ENCODE measurements around the gene TRPM1.

Gene TRPM1

GRCh38 chr15:31062911-31063310 is 38.6 kb downstream of the TRPM1 start:
- Mint-ChIP-seq H3K4me1 (no peaks in the 10 kb centered on the region), H3K27me3 (peaks cover 32% of the 10 kb centered on the region), H3K4me3 (no peak overlapping the region), H3K27ac (no peak overlapping the region), H3K9me3 (no peaks in the 10 kb centered on the region), H3K36me3 (no peaks in the 10 kb centered on the region)
- no peak for DNase-seq
- CTCF ChIA-PET, result no interaction called here

GRCh38 chr15:31062310-31062847 is 39.1 kb downstream of the TRPM1 start:
- no peaks in the 10 kb centered on the region for H3K4me1 Mint-ChIP-seq
- H3K27me3 Mint-ChIP-seq, result peaks cover 33% of the 10 kb centered on the region
- H3K27ac Mint-ChIP-seq, result no peak overlapping the region
- no peaks in the 10 kb centered on the region for H3K36me3 Mint-ChIP-seq
- DNase-seq, result no peak
- H3K9me3 Mint-ChIP-seq, result no peaks in the 10 kb centered on the region
- H3K4me3 Mint-ChIP-seq, result no peak overlapping the region
- CTCF ChIA-PET, result no interaction called here

- CTCF ChIA-PET, result no interaction called here
- no peaks in the 10 kb centered on the region for H3K9me3 Mint-ChIP-seq
- H3K27me3 Mint-ChIP-seq, result peaks cover 49% of the 10 kb centered on the region
- no peak overlapping the region for H3K4me3 Mint-ChIP-seq
- H3K27ac Mint-ChIP-seq, result no peak overlapping the region
- no peaks in the 10 kb centered on the region for H3K36me3 Mint-ChIP-seq
- DNase-seq, result no peak
- no peaks in the 10 kb centered on the region for H3K4me1 Mint-ChIP-seq
Observed at GRCh38 chr15:31060429-31061140, 40.9 kb downstream of the TRPM1 start.

- Mint-ChIP-seq H3K27ac (no peak overlapping the region), H3K36me3 (no peaks in the 10 kb centered on the region), H3K4me3 (no peak overlapping the region), H3K4me1 (no peaks in the 10 kb centered on the region), H3K27me3 (peaks cover 46% of the 10 kb centered on the region), H3K9me3 (no peaks in the 10 kb centered on the region)
- no peak for DNase-seq
- CTCF ChIA-PET, result no interaction called here
Observed at GRCh38 chr15:31058236-31058962, 43.1 kb downstream of the TRPM1 start.

- H3K4me1 Mint-ChIP-seq, result peaks cover 7% of the 10 kb centered on the region
- H3K27ac Mint-ChIP-seq, result peak overlapping the region; percentile 5
- CTCF ChIA-PET, result no interaction called here
- no peaks in the 10 kb centered on the region for H3K9me3 Mint-ChIP-seq
- no peaks in the 10 kb centered on the region for H3K36me3 Mint-ChIP-seq
- DNase-seq, result no peak
- no peak overlapping the region for H3K4me3 Mint-ChIP-seq
- peaks cover 34% of the 10 kb centered on the region for H3K27me3 Mint-ChIP-seq
Observed at GRCh38 chr15:31051496-31052080, 49.9 kb downstream of the TRPM1 start.

GRCh38 chr15:31050953-31051352 is 50.6 kb downstream of the TRPM1 start:
- Mint-ChIP-seq H3K27me3 (peaks cover 33% of the 10 kb centered on the region), H3K9me3 (no peaks in the 10 kb centered on the region), H3K36me3 (no peaks in the 10 kb centered on the region), H3K27ac (no peak overlapping the region), H3K4me3 (no peak overlapping the region), H3K4me1 (peaks cover 7% of the 10 kb centered on the region)
- CTCF ChIA-PET, result no interaction called here
- no peak for DNase-seq

- H3K4me1 Mint-ChIP-seq, result peaks cover 7% of the 10 kb centered on the region
- CTCF ChIA-PET, result interaction anchor here (1.4 kb wide), 1 partner anchor 79 kb away, joined by 5 read pairs; no protein-coding TSS in a partner anchor
- no peak overlapping the region for H3K27ac Mint-ChIP-seq
- peaks cover 24% of the 10 kb centered on the region for H3K27me3 Mint-ChIP-seq
- no peak overlapping the region for H3K4me3 Mint-ChIP-seq
- DNase-seq, result no peak
- H3K9me3 Mint-ChIP-seq, result no peaks in the 10 kb centered on the region
- no peaks in the 10 kb centered on the region for H3K36me3 Mint-ChIP-seq
Observed at GRCh38 chr15:31049682-31050615, 51.6 kb downstream of the TRPM1 start.

- Mint-ChIP-seq H3K36me3 (no peaks in the 10 kb centered on the region), H3K4me1 (peaks cover 7% of the 10 kb centered on the region), H3K27ac (no peak overlapping the region), H3K4me3 (no peak overlapping the region), H3K27me3 (peaks cover 28% of the 10 kb centered on the region), H3K9me3 (no peaks in the 10 kb centered on the region)
- no peak for DNase-seq
- CTCF ChIA-PET, result interaction anchor here (0.8 to 1.4 kb wide), 3 partner anchors 80 to 440 kb away, joined by 3 to 5 read pairs (median 3); no protein-coding TSS in a partner anchor
Observed at GRCh38 chr15:31049111-31049510, 52.4 kb downstream of the TRPM1 start.

- CTCF ChIA-PET, result no interaction called here
- Mint-ChIP-seq H3K36me3 (no peaks in the 10 kb centered on the region), H3K4me3 (no peak overlapping the region), H3K27ac (no peak overlapping the region), H3K9me3 (no peaks in the 10 kb centered on the region), H3K4me1 (peaks cover 7% of the 10 kb centered on the region), H3K27me3 (peaks cover 28% of the 10 kb centered on the region)
- DNase-seq, result no peak
Observed at GRCh38 chr15:31047437-31047836, 54.1 kb downstream of the TRPM1 start.

- Mint-ChIP-seq H3K9me3 (no peaks in the 10 kb centered on the region), H3K36me3 (no peaks in the 10 kb centered on the region), H3K4me3 (no peak overlapping the region), H3K4me1 (peaks cover 7% of the 10 kb centered on the region), H3K27ac (no peak overlapping the region), H3K27me3 (peaks cover 30% of the 10 kb centered on the region)
- DNase-seq, result no peak
- CTCF ChIA-PET, result no interaction called here
Observed at GRCh38 chr15:31046759-31047359, 54.7 kb downstream of the TRPM1 start.

- H3K27ac Mint-ChIP-seq, result no peak overlapping the region
- peaks cover 7% of the 10 kb centered on the region for H3K4me1 Mint-ChIP-seq
- H3K36me3 Mint-ChIP-seq, result no peaks in the 10 kb centered on the region
- H3K9me3 Mint-ChIP-seq, result no peaks in the 10 kb centered on the region
- no peak overlapping the region for H3K4me3 Mint-ChIP-seq
- peaks cover 42% of the 10 kb centered on the region for H3K27me3 Mint-ChIP-seq
- CTCF ChIA-PET, result no interaction called here
- DNase-seq, result no peak
Observed at GRCh38 chr15:31045606-31046005, 55.9 kb downstream of the TRPM1 start.

GRCh38 chr15:31042751-31043150 is 58.8 kb downstream of the TRPM1 start:
- Mint-ChIP-seq H3K27me3 (peaks cover 39% of the 10 kb centered on the region), H3K4me1 (no peaks in the 10 kb centered on the region)

GRCh38 chr15:31041610-31042009 is 59.9 kb downstream of the TRPM1 start:
- H3K27me3 Mint-ChIP-seq, result peaks cover 39% of the 10 kb centered on the region
- H3K36me3 Mint-ChIP-seq, result no peaks in the 10 kb centered on the region
- H3K4me3 Mint-ChIP-seq, result no peak overlapping the region
- no peaks in the 10 kb centered on the region for H3K9me3 Mint-ChIP-seq
- DNase-seq, result no peak
- no peaks in the 10 kb centered on the region for H3K4me1 Mint-ChIP-seq
- no peak overlapping the region for H3K27ac Mint-ChIP-seq
- CTCF ChIA-PET, result no interaction called here

More at GRCh38 chr15:31042751-31043150, 58.8 kb downstream of the TRPM1 start:
- H3K36me3 Mint-ChIP-seq, result no peaks in the 10 kb centered on the region
- CTCF ChIA-PET, result no interaction called here
- H3K9me3 Mint-ChIP-seq, result no peaks in the 10 kb centered on the region
- no peak overlapping the region for H3K27ac Mint-ChIP-seq
- DNase-seq, result no peak
- no peak overlapping the region for H3K4me3 Mint-ChIP-seq
